ENCODE results near the gene STAMBP. TPM values are rescaled to one million over a fixed set of nuclear protein-coding genes. Genes with fewer than 3 reads are reported as not detected.

The STAMBP gene
- total and polyA plus RNA-seq, 2 of the 13 experiments (the other 11 are each of a cell fraction or from before 2014, with no cell fraction given) = 49.6 to 53.2 TPM

GRCh38 chr2:73828818-73829570 is at the start of gene STAMBP (continued):
- TF ChIP-seq PRDM4 (CRISPR knock-in tag; IDR thresholded peaks at IDR 0.05; ENCODE audit: borderline replicate concordance) (no peak), ZBTB34 (CRISPR knock-in tag; IDR thresholded peaks at IDR 0.05) (peak; percentile 49; the same call in 1 of the 2 replicates), TCF12 (IDR thresholded peaks at IDR 0.05) (no peak), TCF12 (CRISPR knock-in tag; IDR thresholded peaks at IDR 0.05) (no peak; the same call in 1 of the 2 replicates), IKZF5 (CRISPR knock-in tag; IDR thresholded peaks at IDR 0.05) (peak; percentile 74), SRY (CRISPR knock-in tag; IDR thresholded peaks at IDR 0.05) (peak; percentile 63; the same call in 1 of the 2 replicates), RFXAP (CRISPR knock-in tag; IDR thresholded peaks at IDR 0.05; ENCODE audit: borderline replicate concordance) (peak; percentile 78; the same call in 1 of the 2 replicates), DR1 (CRISPR knock-in tag; IDR thresholded peaks at IDR 0.05) (no peak), ZFP41 (CRISPR knock-in tag; IDR thresholded peaks at IDR 0.05; ENCODE audit: borderline replicate concordance) (no peak), MNT (IDR thresholded peaks at IDR 0.05) (peak; percentile 11; the same call in 1 of the 2 replicates), MXD1 (CRISPR knock-in tag; IDR thresholded peaks at IDR 0.05) (peak; percentile 86), KLF9 (CRISPR knock-in tag; IDR thresholded peaks at IDR 0.05; ENCODE audit: low read depth) (no peak), SMAD3 (CRISPR knock-in tag; IDR thresholded peaks at IDR 0.05) (no peak), SSRP1 (CRISPR knock-in tag; IDR thresholded peaks at IDR 0.05) (no peak), MAFF (IDR thresholded peaks at IDR 0.05; ENCODE audit: low read depth, low read length) (no peak), ZNF776 (CRISPR knock-in tag; IDR thresholded peaks at IDR 0.05) (peak; percentile 67; the same call in 1 of the 2 replicates), KDM3A (CRISPR knock-in tag; IDR thresholded peaks at IDR 0.05; ENCODE audit: low read depth) (peak; percentile 45; the same call in 1 of the 2 replicates), BCL6 (CRISPR knock-in tag; IDR thresholded peaks at IDR 0.05) (no peak), PITX1 (CRISPR knock-in tag; IDR thresholded peaks at IDR 0.05) (peak; percentile 72), ZFY (CRISPR knock-in tag; IDR thresholded peaks at IDR 0.05) (peak; percentile 95), SMARCE1 (IDR thresholded peaks at IDR 0.05; ENCODE audit: borderline replicate concordance) (no peak), SRSF9 (IDR thresholded peaks at IDR 0.05; ENCODE audit: borderline replicate concordance, insufficient read depth, low read depth, low read length, poor library complexity, severe bottlenecking) (no peak)
